ENCODE results near the gene BSND. TPM values are rescaled to one million over a fixed set of nuclear protein-coding genes. Genes with fewer than 3 reads are reported as not detected.
A peak's percentile ranks its signal among the peaks of the same experiment; 100 is the strongest.

The BSND gene
- total and polyA plus RNA-seq, 9 of the 15 experiments (the other 6 are each of a cell fraction or from before 2014, with no cell fraction given) = not detected

DNA sequence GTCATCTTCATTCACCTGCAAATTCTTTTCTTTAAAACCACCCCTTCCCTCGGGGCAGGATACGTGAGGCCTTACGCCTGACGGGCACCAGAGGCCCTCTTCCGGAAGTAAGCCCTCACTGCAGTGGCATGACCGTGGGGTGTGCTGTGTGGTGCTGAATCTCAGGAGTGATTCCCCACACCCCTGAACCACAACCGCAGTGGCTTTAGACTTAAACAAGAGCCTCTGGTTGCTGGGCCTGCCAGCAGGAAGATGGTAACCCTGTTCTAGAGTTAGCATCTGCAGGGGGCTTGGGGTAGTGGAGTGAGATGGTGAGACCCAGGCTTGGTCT, 12.1 kb downstream of the BSND start:
- Histone ChIP-seq H4K20me1 (replicated peaks; ENCODE audit: control insufficient read depth, insufficient read depth, low read length) (no peaks in the 10 kb centered on the region), H2AFZ (ENCODE audit: low read depth, low read length) (no peak overlapping the region), H3K4me1 (replicated peaks in 1 of 2; ENCODE audit: control insufficient read depth in 2 of 2, insufficient read depth in 2 of 2, low read length in 2 of 2) (no peaks in the 10 kb centered on the region), H3K27me3 (ENCODE audit: control insufficient read depth in 2 of 2, insufficient read depth in 2 of 2, low read length in 2 of 2) (peaks cover 17 to 46% of the 10 kb centered on the region in 2 experiments; a peak in 4 of 5 replicates), H3K36me3 (ENCODE audit: control insufficient read depth, insufficient read depth, low read length) (no peaks in the 10 kb centered on the region), H3K9ac (ENCODE audit: insufficient read depth in 1 of 2, low read depth in 2 of 2, low read length in 2 of 2) (no peak overlapping the region), H3K4me2 (ENCODE audit: insufficient read depth, low read length) (no peak overlapping the region), H3K27ac (ENCODE audit: extremely low read depth, low read depth, low read length) (no peak overlapping the region), H3K9me1 (ENCODE audit: control insufficient read depth, insufficient read depth, low read length) (no peaks in the 10 kb centered on the region), H3K4me3 (no peak overlapping the region), H3K79me2 (ENCODE audit: control insufficient read depth, insufficient read depth, low read length) (no peaks in the 10 kb centered on the region), H3K9me3 (replicated peaks; ENCODE audit: control insufficient read depth, insufficient read depth, low read depth, low read length) (no peaks in the 10 kb centered on the region)
- DNase-seq (ENCODE audit: extremely low read depth in 1 of 4, low spot score in 3 of 4) (no peak), ATAC-seq (peak; percentile 58; the same call in 2 of the 3 replicates), FAIRE-seq (no peak)
- no peak for TF ChIP-seq HDAC3 (IDR thresholded peaks at IDR 0.05; ENCODE audit: borderline replicate concordance, partially characterized antibody)
- TF ChIP-seq BRF2 (IDR thresholded peaks at IDR 0.05; ENCODE audit: borderline replicate concordance, insufficient read depth, insufficient read length) = no peak
- TF ChIP-seq CTCF (IDR thresholded peaks at IDR 0.05 in 2 of 3, conservative IDR thresholded peaks at IDR 0.05 in 1 of 3; ENCODE audit: insufficient read depth in 2 of 3, low read depth in 1 of 3, low read length in 3 of 3) = peak in 1 of 3 experiments; percentile 11; a peak in 1 of 6 replicates
- TF ChIP-seq SREBF2 (CRISPR knock-in tag; IDR thresholded peaks at IDR 0.05) = no peak
- TF ChIP-seq RBM25 (IDR thresholded peaks at IDR 0.05; ENCODE audit: low read depth, low read length, severe bottlenecking) = no peak
- no peak for TF ChIP-seq BCOR (IDR thresholded peaks at IDR 0.05)
- WGBS (ENCODE audit: insufficient coverage, low coverage, missing lambda C conversion rate) = 27% methylated on average over 7 of the region's 7 CpGs
- in situ Hi-C loops (cut with MboI) = no loop called here
- ChIA-PET POLR2A (interaction anchor here (0.8 kb wide), 1 partner anchor 21 kb away, joined by 3 read pairs; no protein-coding TSS in a partner anchor), CTCF (ENCODE audit: low intra/inter-chr PET ratio) (no interaction called here)
- intact Hi-C loops (cut with micrococcal nuclease) = no loop called here
- BruUV-seq (replicated peaks) = no TSS peak
